ENCODE measurements around the gene DPP6.

The DPP6 gene

GRCh38 chr7:154896076-154896475, 843.9 kb downstream of the DPP6 start:
- no peak for TF ChIP-seq GATA1 (IDR thresholded peaks at IDR 0.05; ENCODE audit: low read depth, low read length)
- TF ChIP-seq POLR2A (IDR thresholded peaks at IDR 0.05; ENCODE audit: low read length) = no peak
- no peak for DNase-seq

- no peak for DNase-seq
- TF ChIP-seq POLR2A (IDR thresholded peaks at IDR 0.05; ENCODE audit: low read length) (no peak), GATA1 (IDR thresholded peaks at IDR 0.05; ENCODE audit: low read depth, low read length) (no peak)
Observed at GRCh38 chr7:154898973-154899855, 847.0 kb downstream of the DPP6 start.

GRCh38 chr7:154899862-154900261, 847.7 kb downstream of the DPP6 start:
- TF ChIP-seq GATA1 (IDR thresholded peaks at IDR 0.05; ENCODE audit: low read depth, low read length) (no peak), POLR2A (IDR thresholded peaks at IDR 0.05; ENCODE audit: low read length) (no peak)

GRCh38 chr7:154902600-154903082, 850.4 kb downstream of the DPP6 start:
- no peak for TF ChIP-seq POLR2A (IDR thresholded peaks at IDR 0.05; ENCODE audit: low read length)
- TF ChIP-seq GATA1 (IDR thresholded peaks at IDR 0.05; ENCODE audit: low read depth, low read length) = no peak
- no peak for DNase-seq

More at GRCh38 chr7:154899862-154900261, 847.7 kb downstream of the DPP6 start:
- no peak for DNase-seq

GRCh38 chr7:154903083-154903731, 851.0 kb downstream of the DPP6 start:
- DNase-seq = no peak
- TF ChIP-seq GATA1 (IDR thresholded peaks at IDR 0.05; ENCODE audit: low read depth, low read length) (no peak), POLR2A (IDR thresholded peaks at IDR 0.05; ENCODE audit: low read length) (no peak)

GRCh38 chr7:154905146-154905545, 852.9 kb downstream of the DPP6 start:
- TF ChIP-seq GATA1 (IDR thresholded peaks at IDR 0.05; ENCODE audit: low read depth, low read length) (no peak), POLR2A (IDR thresholded peaks at IDR 0.05; ENCODE audit: low read length) (no peak)
- no peak for DNase-seq

GRCh38 chr7:154905615-154906014, 853.4 kb downstream of the DPP6 start:
- no peak for DNase-seq
- TF ChIP-seq GATA1 (IDR thresholded peaks at IDR 0.05; ENCODE audit: low read depth, low read length) (no peak), POLR2A (IDR thresholded peaks at IDR 0.05; ENCODE audit: low read length) (no peak)

GRCh38 chr7:154906201-154906600, 854.0 kb downstream of the DPP6 start:
- no peak for TF ChIP-seq GATA1 (IDR thresholded peaks at IDR 0.05; ENCODE audit: low read depth, low read length)
- TF ChIP-seq POLR2A (IDR thresholded peaks at IDR 0.05; ENCODE audit: low read length) = no peak
- DNase-seq = no peak

GRCh38 chr7:154906736-154907355, 854.6 kb downstream of the DPP6 start:
- TF ChIP-seq GATA1 (IDR thresholded peaks at IDR 0.05; ENCODE audit: low read depth, low read length) = no peak
- TF ChIP-seq POLR2A (IDR thresholded peaks at IDR 0.05; ENCODE audit: low read length) = no peak
- no peak for DNase-seq

GRCh38 chr7:154907651-154908620, 855.7 kb downstream of the DPP6 start:
- no peak for TF ChIP-seq POLR2A (IDR thresholded peaks at IDR 0.05; ENCODE audit: low read length)
- DNase-seq = no peak

- TF ChIP-seq POLR2A (IDR thresholded peaks at IDR 0.05; ENCODE audit: low read length) = no peak
- TF ChIP-seq GATA1 (IDR thresholded peaks at IDR 0.05; ENCODE audit: low read depth, low read length) = no peak
- no peak for DNase-seq
Observed at GRCh38 chr7:154909241-154910105, 857.3 kb downstream of the DPP6 start.

GRCh38 chr7:154910125-154910524, 857.9 kb downstream of the DPP6 start:
- DNase-seq = peak; percentile 13 to 64
- TF ChIP-seq POLR2A (IDR thresholded peaks at IDR 0.05; ENCODE audit: low read length) (no peak), GATA1 (IDR thresholded peaks at IDR 0.05; ENCODE audit: low read depth, low read length) (no peak)
